Measurements from ENCODE around the gene PAPOLG. TPM values are rescaled to one million over a fixed set of nuclear protein-coding genes. Genes with fewer than 3 reads are reported as not detected.

Gene PAPOLG
- total RNA-seq, 1 donor from 2014 or later = 20.9 TPM

- Mint-ChIP-seq H3K27ac (no peak overlapping the region), H3K4me1 (ENCODE audit: unreplicated experiment) (no peaks in the 10 kb centered on the region), H3K4me3 (no peak overlapping the region), H3K9me3 (no peaks in the 10 kb centered on the region), H3K36me3 (no peaks in the 10 kb centered on the region), H3K27me3 (no peaks in the 10 kb centered on the region)
- DNase-seq (ENCODE audit: extremely low spot score, unreplicated experiment) = no peak
- no peak for TF ChIP-seq CTCF (conservative IDR thresholded peaks at IDR 0.05)
Observed at GRCh38 chr2:60717691-60718090, 38.4 kb upstream of the PAPOLG start.

GRCh38 chr2:60719331-60719730, 36.7 kb upstream of the PAPOLG start:
- H3K27me3 Mint-ChIP-seq = no peaks in the 10 kb centered on the region
- no peaks in the 10 kb centered on the region for H3K36me3 Mint-ChIP-seq
- no peaks in the 10 kb centered on the region for H3K4me1 Mint-ChIP-seq (ENCODE audit: unreplicated experiment)
- H3K27ac Mint-ChIP-seq = no peak overlapping the region
- DNase-seq (ENCODE audit: extremely low spot score, unreplicated experiment) = no peak
- H3K9me3 Mint-ChIP-seq = no peaks in the 10 kb centered on the region
- TF ChIP-seq CTCF (conservative IDR thresholded peaks at IDR 0.05) = no peak
- no peak overlapping the region for H3K4me3 Mint-ChIP-seq

GRCh38 chr2:60725466-60725865, 30.6 kb upstream of the PAPOLG start:
- no peak for DNase-seq (ENCODE audit: extremely low spot score, unreplicated experiment)
- H3K4me1 Mint-ChIP-seq (ENCODE audit: unreplicated experiment) = no peaks in the 10 kb centered on the region
- no peaks in the 10 kb centered on the region for H3K27me3 Mint-ChIP-seq
- no peak overlapping the region for H3K4me3 Mint-ChIP-seq
- no peaks in the 10 kb centered on the region for H3K36me3 Mint-ChIP-seq
- no peak overlapping the region for H3K27ac Mint-ChIP-seq
- no peaks in the 10 kb centered on the region for H3K9me3 Mint-ChIP-seq
- no peak for TF ChIP-seq CTCF (conservative IDR thresholded peaks at IDR 0.05)

- peaks cover 3% of the 10 kb centered on the region for H3K27me3 Mint-ChIP-seq
- no peak overlapping the region for H3K4me3 Mint-ChIP-seq
- no peak overlapping the region for H3K27ac Mint-ChIP-seq
- H3K9me3 Mint-ChIP-seq = no peaks in the 10 kb centered on the region
- DNase-seq (ENCODE audit: extremely low spot score, unreplicated experiment) = no peak
- TF ChIP-seq CTCF (conservative IDR thresholded peaks at IDR 0.05) = no peak
- H3K36me3 Mint-ChIP-seq = no peaks in the 10 kb centered on the region
- H3K4me1 Mint-ChIP-seq (ENCODE audit: unreplicated experiment) = no peaks in the 10 kb centered on the region
Observed at GRCh38 chr2:60728855-60729254, 27.2 kb upstream of the PAPOLG start.

GRCh38 chr2:60735496-60736250, 20.4 kb upstream of the PAPOLG start:
- TF ChIP-seq CTCF (conservative IDR thresholded peaks at IDR 0.05) = no peak
- Mint-ChIP-seq H3K27me3 (peaks cover 36% of the 10 kb centered on the region), H3K4me3 (peak overlapping the region; percentile 85), H3K9me3 (no peaks in the 10 kb centered on the region), H3K4me1 (ENCODE audit: unreplicated experiment) (peaks cover 4% of the 10 kb centered on the region), H3K36me3 (no peaks in the 10 kb centered on the region), H3K27ac (no peak overlapping the region)
- no peak for DNase-seq (ENCODE audit: extremely low spot score, unreplicated experiment)

Data from type B pancreatic cell (in vitro differentiated cells).